Upper lobe of left lung (tissue), 4 donors: ENCODE results near the gene PPP2R2C.

Source experiments
- CTCF ChIP-seq, 6 experiments: fragments of 450-650 bp in 4 of 6; fragments of 200-600 bp in 2 of 6; sonication (generic) in 2 of 6; IDR thresholded peaks; one replicate each; pipeline ENCODE4 v1.5.1; 2016 to 2019; ENCODE audit warnings: antibody characterized with exemption in 6 of 6
- EP300 ChIP-seq, 4 donors: sonication (generic); formaldehyde crosslinking; IDR thresholded peaks; one replicate each; pipeline ENCODE4 v1.5.1; 2017; ENCODE audit warnings: antibody characterized with exemption in 4 of 4, control low read depth in 2 of 4
- POLR2A ChIP-seq, 4 donors: fragments of 450-650 bp; IDR thresholded peaks; one replicate each; pipeline ENCODE4 v1.5.1; 2016 to 2017; ENCODE audit warnings: antibody characterized with exemption in 4 of 4, mild to moderate bottlenecking in 2 of 4

GRCh38 chr4:6369924-6370645 lies 102.3 kb downstream of the PPP2R2C start:
- TF ChIP-seq CTCF (IDR thresholded peaks at IDR 0.05) (no peak), EP300 (IDR thresholded peaks at IDR 0.05) (no peak), POLR2A (IDR thresholded peaks at IDR 0.05) (no peak)
